IPS-NIHi7 (cell line): ENCODE results near the gene UGT1A10.
"Not testable (repeated sequence)": the region's sequence is repeated elsewhere in the genome, so short reads cannot be mapped to it uniquely, and the experiment has no call there.

Experiments
- DNase-seq: peaks from one replicate; pipeline ENCODE4 v3.0.0; 2012; ENCODE audit warnings: mixed read lengths; ENCODE audit errors: extremely low spot score

Gene UGT1A10

DNA sequence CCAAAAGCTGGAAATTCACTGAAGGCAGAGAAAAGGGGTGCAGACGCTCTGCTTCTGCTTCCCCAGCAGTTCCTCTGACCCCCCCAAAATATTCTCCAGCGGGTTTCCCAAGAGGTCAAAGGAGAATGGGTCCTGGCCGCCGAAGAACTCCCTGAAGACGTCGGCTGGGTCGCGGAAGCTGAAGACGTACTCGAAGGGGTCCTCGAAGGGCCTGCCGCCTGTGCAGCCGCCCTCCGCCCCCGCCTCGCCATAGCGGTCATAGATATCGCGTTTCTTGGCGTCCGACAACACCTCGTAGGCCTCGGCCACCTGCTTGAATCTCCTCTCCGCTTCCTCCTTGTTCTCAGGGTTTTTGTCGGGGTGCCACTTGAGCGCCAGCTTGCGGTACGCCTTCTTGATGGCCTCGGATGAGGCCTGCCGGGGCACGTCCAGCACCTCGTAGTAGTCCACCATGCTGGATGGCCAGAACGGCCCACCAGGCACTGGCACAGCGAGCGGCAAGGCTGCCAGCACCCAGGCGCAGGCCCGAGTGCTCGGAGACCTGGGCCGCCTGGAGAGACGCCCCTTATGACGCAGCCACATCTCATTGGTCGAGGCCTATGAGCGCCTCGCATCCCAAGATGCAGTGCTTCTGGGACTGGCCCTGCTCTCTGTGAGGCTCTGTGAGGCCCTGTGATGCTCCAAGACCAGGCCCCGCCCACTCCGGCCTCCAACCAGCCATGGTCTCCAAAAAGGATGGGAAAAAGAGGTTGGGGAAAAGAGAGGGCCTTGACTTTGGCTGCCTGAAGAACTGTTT is 107.4 kb downstream of the UGT1A10 start:
- no peak for DNase-seq

DNA sequence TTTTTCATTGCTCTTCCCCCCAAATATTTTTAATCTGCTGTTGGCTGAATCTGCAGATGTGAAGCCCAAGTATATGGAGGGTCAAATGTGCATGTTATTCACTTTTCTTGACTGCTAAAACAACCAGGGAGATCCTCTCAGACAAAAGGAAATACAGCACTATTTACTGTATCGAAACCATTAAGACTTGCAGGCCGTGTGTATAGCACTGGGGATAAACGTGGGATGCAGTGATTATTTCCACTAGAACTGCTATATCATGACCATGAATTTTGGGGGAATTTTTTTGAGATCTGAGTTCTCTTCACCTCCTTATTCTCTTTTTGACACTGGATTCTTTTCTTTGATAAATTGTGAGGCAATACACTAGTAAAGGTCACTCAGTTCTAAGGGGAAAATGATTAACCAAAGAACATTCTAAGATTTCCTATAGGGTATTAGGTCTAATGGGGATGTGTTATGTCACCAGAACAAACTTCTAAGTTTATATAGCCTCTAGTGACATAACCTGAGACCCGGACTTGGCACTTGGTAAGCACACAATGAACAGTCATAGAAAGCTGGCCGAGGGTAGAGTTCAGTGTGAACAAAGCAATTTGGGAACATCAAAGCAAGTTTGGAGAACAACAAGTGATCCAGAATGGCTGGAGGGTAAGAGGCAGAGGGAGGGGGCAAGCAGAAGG is 109.0 kb downstream of the UGT1A10 start:
- DNase-seq: no peak

DNA sequence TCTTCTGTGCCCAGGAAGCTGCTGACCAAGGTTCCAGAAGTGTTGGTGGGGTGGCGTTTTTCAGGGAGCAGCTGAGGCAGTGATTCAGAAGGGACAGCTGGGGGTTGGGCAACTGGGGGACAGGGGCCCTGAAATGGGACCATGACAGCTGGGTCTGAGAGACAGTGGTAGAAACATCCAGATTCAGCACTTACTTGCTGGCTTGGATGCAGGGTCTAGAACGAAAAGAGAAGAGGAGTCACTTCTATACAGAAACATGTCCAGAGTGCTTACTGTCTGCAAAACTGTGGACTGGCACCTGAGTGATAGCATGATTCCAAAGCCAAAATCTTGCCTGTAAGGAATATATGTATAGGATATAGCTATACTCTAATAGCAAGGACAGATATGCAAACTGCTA is 109.6 kb downstream of the UGT1A10 start:
- not testable (repeated sequence) for DNase-seq

DNA sequence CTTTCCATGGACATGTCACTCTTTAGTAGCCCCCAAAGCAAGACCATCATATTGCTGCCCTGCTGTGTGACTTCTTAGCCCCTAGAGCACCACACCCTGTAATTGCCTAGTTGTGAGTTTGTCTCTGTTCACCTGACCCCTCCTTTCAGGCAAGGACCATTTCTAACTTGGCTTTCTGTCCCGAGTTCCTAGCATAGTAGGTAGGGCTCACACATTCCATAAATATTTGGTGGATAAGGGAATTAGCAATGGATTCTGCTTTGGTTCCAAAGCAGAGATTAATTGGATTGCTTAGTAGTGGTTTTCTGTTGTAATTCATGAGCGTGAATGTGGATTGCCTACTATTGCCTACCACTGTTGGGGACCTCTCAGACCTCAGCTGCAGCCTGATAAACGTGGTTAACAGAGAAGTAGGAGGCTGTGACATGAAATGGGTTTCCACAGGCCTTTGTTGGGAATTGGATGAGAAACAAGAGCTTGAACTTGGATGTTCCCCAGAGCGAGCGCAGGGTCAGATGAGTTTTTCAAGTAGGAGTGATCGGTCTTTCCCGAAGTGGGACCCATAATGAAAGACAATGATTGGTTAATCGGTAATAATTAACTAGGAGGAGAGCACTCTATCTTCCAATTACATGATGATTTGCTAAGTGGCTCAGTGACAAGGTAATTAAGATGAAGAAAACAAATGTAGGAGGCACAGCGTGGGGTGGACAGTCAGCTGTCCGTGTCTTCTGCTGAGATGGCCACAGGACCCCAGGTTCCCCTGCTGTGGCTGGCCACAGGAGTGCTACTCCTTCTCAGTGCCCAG is 110.4 kb downstream of the UGT1A10 start:
- no peak for DNase-seq

DNA sequence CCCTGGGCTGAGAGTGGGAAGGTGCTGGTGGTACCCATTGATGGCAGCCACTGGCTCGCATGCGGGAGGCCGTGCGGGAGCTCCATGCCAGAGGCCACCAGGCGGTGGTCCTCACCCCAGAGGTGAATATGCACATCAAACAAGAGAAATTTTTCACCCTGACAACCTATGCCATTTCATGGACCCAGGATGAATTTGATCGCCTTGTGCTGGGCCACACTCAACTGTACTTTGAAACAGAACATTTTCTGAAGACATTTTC is 111.0 kb downstream of the UGT1A10 start:
- DNase-seq: no peak

DNA sequence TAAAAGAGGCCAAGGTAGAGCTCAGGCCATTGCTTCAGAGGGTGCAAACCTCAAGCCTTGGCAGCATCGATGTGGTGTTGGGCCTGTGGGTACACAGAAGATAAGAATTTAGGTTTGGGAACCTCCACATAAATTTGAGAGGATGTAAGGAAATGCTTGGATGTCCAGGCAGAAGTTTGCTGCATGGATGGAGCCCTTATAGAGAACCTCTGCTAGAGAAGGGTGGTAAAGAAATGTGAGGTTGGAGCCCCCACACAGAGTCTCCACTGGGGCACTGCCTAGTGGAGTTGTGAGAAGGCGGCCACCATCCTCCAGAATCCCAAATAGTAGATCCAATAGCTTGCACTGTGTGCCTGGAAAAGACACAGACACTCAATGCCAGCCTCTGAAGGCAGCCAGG is 114.4 kb downstream of the UGT1A10 start:
- not testable (repeated sequence) for DNase-seq

DNA sequence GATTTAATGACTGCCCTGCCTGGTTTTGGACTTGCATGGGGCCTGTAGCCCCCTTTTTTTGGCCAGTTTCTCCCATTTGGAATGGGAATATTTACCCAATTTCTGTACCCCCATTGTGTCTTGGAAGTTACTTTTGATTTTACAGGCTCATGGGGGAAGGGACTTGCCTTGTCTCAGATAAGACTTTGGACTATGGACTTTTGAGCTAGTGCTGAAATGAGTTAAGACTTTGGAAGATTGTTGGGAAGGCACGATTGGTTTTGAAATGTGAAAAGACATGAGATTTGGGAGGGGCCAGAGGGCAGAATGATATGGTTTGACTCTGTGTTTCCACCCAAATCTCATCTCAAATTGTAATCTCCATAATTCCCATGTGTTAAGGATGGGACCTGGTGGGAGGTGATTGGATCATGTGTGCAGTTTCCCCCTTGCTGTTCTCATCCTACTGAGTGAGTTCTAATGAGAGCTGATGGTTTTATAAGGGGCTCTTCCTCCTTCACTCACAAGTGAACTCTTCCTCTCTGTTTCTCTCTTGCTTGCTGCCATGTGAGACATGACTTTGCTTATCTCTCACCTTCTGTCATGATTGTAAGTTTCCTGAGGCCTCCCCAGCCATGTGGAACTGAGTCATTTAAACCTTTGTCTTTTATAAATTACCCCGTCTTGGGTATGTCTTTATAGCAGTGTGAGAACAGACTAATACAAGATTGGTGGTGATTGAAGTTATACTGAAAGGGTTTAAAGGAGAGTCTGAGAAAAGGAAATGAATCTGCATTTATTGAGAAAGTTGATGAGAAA is 115.2 kb downstream of the UGT1A10 start:
- DNase-seq: not testable (repeated sequence)

DNA sequence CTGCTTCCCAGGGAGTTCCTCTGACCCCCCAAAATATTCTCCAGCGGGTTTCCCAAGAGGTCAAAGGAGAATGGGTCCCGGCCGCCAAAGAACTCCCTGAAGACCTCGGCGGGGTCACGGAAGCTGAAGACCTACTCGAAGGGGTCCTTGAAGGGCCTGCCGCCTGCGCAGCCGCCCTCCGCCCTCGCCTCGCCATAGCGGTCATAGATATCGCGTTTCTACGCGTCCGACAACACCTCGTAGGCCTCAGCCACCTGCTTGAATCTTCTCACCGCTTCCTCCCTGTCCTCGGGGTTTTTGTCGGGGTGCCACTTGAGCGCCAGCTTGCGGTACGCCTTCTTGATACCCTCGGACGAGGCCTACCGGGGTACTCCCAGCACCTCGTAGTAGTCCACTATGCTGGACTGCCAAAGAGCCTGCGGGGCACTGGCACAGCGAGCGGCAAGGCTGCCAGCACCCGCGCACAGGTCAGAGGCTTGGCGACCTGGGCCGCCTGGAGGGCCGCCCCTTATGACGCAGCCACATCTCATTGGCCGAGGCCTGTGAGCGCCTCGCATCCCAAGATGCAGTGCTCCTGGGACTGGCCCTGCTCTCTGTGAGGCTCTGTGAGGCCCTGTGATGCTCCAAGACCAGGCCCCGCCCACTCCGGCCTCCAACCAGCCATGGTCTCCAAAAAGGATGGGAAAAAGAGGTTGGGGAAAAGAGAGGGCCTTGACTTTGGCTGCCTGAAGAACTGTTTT is 118.8 kb downstream of the UGT1A10 start:
- DNase-seq: no peak

DNA sequence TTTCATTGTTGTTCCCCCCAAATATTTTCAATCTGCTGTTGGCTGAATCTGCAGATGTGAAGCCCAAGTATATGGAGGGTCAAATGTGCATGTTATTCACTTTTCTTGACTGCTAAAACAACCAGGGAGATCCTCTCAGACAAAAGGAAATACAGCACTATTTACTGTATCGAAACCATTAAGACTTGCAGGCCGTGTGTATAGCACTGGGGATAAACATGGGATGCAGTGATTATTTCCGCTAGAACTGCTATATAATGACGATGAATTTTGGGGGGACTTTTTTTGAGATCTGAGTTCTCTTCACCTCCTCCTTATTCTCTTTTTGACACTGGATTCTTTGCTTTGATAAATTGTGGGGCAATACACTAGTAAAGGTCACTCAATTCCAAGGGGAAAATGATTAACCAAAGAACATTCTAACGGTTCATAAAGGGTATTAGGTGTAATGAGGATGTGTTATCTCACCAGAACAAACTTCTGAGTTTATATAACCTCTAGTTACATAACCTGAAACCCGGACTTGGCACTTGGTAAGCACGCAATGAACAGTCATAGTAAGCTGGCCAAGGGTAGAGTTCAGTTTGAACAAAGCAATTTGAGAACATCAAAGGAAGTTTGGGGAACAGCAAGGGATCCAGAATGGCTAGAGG is 120.3 kb downstream of the UGT1A10 start:
- no peak for DNase-seq

DNA sequence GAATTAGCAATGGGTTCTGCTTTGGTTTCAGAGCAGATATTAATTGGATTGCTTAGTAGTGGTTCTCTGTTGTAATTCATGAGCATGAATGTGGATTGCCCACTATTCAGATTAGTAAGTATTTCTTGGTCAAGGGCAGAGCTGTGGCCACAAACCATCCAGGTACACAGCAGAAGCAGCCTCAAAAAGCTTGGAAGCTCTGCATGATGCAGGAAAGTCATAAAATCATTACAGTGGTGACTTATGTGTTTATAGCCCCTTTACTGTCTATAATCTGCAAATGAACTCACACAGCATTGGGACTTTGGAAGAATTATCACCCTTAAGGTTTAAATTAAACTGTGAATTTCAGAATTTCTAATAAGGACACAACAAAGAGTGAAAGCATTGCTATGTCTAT is 121.9 kb downstream of the UGT1A10 start:
- DNase-seq: no peak

DNA sequence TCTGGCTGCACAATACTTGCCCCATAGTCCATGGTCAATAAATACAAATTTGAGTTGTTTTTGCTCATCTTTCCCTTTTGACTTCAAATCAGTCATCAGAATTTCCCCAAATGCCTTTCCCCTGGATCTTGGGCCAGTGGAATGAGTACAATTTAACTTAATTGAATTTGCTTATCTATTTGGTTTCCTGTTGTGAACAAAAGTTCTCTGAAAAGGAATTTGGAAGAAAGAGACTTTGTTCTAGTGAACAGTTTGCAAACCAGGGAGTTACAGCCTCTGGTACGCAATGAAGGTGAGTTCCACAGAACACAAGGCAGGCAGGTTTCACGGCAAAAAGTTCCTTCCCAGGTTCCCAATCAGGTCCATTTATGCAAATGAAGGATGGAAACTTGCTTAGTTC is 122.6 kb downstream of the UGT1A10 start:
- DNase-seq: no peak

DNA sequence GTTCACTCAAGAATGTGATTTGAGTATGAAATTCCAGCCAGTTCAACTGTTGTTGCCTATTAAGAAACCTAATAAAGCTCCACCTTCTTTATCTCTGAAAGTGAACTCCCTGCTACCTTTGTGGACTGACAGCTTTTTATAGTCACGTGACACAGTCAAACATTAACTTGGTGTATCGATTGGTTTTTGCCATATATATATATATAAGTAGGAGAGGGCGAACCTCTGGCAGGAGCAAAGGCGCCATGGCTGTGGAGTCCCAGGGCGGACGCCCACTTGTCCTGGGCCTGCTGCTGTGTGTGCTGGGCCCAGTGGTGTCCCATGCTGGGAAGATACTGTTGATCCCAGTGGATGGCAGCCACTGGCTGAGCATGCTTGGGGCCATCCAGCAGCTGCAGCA is 123.8 kb downstream of the UGT1A10 start, which contains the start of gene UGT1A1:
UGT1A1 (plus strand) TSS at position 228 of the 400 bp plus-strand sequence; CDS start at position 246, 18 bp downstream.
- no peak for DNase-seq

DNA sequence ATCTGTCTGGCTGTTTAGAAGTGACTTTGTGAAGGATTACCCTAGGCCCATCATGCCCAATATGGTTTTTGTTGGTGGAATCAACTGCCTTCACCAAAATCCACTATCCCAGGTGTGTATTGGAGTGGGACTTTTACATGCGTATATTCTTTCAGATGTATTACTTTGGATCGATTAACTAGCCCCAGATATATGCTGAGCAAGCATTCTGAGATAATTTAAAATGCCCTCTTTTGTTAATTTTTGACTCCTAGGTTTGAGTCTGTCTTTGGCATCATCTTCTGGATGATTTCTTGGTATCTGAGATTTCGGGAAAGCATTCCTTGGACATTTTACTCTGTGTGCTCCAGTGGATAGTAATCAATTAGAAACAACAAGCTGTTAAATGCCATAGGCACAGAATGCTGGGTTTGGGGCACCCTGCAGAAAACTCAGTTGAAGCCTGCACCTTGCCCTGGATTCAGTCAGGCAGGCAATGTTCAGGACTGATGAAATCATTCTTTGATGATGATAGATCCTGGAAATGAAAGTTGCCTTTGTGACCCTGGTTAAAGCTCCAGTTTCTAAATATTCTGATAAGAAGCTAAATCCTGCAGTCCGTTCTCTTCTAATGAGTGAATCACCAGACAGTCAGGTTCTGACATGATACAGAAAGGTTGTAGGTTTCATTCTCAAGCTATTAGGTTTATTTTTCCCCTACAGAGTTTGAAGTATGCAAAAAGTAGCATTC is 125.0 kb downstream of the UGT1A10 start:
- no peak for DNase-seq

DNA sequence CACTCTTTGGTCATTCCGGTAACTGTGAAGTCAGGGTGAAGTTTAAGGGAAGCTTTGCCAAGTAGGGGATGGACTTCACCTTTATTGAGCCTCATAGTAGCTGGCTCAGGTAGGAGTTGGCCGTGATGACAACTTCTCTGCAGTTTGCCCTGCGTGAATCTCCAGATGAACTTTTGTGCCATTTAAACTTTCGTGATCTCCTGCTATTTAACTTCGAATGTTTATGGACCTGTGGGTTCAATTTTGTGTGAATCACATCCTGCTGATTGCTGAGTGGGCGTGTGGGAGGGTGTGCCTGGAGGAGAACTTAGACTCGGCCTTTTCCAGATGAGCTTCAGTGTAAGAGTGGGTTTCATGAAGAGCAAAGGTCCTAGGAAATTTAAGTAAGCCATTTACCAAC is 128.0 kb downstream of the UGT1A10 start:
- no peak for DNase-seq

DNA sequence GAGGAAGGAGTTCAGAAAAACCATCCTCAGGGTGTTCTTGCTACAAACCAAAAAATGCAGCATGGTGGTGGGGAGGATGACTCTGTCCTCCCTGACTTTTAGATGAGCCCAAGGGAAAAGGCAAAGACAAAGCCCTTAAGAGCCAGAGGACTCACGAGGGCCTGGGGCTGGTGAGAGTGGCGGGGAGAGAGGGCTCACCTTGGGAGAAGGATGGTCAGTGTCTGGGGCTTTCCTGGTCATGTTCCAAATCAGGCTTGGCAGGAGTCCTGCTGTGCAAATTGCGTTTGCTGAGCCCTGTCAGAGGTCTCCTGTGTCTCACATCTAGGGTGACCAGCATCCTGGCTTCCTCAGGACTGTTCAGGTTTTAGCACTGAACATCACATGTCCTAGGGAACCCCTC is 128.5 kb downstream of the UGT1A10 start:
- DNase-seq: no peak

DNA sequence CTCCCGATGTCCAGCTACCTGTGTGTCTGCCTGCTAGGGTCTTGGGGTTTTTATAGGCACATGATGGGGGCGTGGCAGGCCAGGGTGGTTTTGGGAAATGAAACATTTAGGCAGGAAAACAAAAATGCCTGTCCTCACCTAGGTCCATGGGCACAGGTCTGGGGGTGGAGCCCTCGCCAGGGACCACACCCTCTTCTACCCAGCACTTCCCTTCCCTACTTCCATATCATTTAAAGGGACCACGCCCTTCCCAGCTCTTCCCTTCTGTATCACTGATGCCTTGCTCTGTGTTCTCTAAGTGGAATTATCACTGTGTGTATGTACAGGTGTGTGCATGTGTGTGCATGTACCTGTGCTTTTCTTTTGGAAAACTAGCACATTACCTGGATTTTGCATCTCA is 130.2 kb downstream of the UGT1A10 start:
- no peak for DNase-seq

DNA sequence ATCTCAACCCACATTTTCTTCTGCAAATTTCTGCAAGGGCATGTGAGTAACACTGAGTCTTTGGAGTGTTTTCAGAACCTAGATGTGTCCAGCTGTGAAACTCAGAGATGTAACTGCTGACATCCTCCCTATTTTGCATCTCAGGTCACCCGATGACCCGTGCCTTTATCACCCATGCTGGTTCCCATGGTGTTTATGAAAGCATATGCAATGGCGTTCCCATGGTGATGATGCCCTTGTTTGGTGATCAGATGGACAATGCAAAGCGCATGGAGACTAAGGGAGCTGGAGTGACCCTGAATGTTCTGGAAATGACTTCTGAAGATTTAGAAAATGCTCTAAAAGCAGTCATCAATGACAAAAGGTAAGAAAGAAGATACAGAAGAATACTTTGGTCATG is 131.8 kb downstream of the UGT1A10 start:
- DNase-seq: no peak

DNA sequence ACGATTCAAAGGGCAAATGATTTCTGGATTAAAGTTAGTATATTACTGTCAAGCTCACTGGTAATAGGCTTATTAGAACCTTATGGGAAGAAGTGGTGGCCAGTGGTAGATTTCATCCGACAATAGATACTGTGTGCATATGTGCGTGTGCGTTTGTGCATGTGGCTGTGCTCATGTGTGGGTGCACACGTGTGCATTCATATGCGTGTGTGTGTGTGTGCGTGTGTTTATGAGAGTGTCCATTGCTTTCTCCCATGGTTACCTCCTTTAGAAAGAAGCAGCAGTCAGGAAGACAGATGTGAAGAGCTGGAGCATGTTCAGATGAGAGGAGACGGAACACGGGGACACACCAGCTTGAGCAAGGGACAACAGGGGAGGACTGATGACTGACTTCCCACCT is 133.0 kb downstream of the UGT1A10 start:
- DNase-seq: no peak

DNA sequence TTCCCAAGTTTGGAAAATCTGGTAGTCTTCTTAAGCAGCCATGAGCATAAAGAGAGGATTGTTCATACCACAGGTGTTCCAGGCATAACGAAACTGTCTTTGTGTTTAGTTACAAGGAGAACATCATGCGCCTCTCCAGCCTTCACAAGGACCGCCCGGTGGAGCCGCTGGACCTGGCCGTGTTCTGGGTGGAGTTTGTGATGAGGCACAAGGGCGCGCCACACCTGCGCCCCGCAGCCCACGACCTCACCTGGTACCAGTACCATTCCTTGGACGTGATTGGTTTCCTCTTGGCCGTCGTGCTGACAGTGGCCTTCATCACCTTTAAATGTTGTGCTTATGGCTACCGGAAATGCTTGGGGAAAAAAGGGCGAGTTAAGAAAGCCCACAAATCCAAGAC is 135.9 kb downstream of the UGT1A10 start:
- no peak for DNase-seq

DNA sequence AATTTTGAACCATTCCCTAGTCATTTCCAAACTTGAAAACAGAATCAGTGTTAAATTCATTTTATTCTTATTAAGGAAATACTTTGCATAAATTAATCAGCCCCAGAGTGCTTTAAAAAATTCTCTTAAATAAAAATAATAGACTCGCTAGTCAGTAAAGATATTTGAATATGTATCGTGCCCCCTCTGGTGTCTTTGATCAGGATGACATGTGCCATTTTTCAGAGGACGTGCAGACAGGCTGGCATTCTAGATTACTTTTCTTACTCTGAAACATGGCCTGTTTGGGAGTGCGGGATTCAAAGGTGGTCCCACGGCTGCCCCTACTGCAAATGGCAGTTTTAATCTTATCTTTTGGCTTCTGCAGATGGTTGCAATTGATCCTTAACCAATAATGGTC is 136.3 kb downstream of the UGT1A10 start:
- DNase-seq: no peak
